HCT116 (cell line): Measurements from ENCODE around the gene TBRG4. TPM values are rescaled to one million over a fixed set of nuclear protein-coding genes. Genes with fewer than 3 reads are reported as not detected.

ENCODE experiments used
- ATAC-seq: fragments of 200-7000 bp; cut with Tn5 transposase; 2 replicates; pipeline ENCODE4 v1.9.1; 2020; ENCODE audit warnings: mild to moderate bottlenecking, moderate library complexity
- BruUV-seq: library from RNA; stranded (reverse); fragments of 400-500 nt; replicated peaks from 2 replicates; lab custom pipeline; 2021; lab: Mats Ljungman, UMichigan
- CTCF ChIA-PET: fragments of 300-600 bp; sonication (Branson Sonifier 250); formaldehyde crosslinking; loops from one replicate; lab custom pipeline; 2021; ENCODE audit warnings: antibody characterized with exemption; lab: Charles Lee
- POLR2A ChIA-PET: fragments of 300-600, 350-600 bp; sonication (Branson Sonifier 250); formaldehyde crosslinking; loops from one replicate; lab custom pipeline; 2021; ENCODE audit warnings: antibody characterized with exemption; lab: Charles Lee
- RAD21 ChIA-PET, 2 experiments: fragments of 300-600 bp; sonication (Branson Sonifier 250); formaldehyde crosslinking; loops; one replicate each; lab custom pipeline; 2023; ENCODE audit warnings: low total read pairs in 2 of 2; ENCODE audit not compliant: uncharacterized antibody in 2 of 2, unreplicated experiment in 2 of 2, low non-redundant PET in 1 of 2; lab: Charles Lee
- DNase-seq: peaks from one replicate; pipeline ENCODE4 v3.0.0-alpha.2; 2010; ENCODE audit warnings: low read depth, low spot score
- H2AFZ ChIP-seq: fragments of 200-600 bp; shearing (Covaris generic), sonication (generic); 2 replicates; pipeline ENCODE4 v1.6.1; 2017; ENCODE audit warnings: low read depth, mixed run types, mixed read lengths, antibody characterized with exemption, low read length; ENCODE audit not compliant: poor library complexity, severe bottlenecking
- H3K27ac ChIP-seq: 2 replicates; pipeline ENCODE4 v1.5.1; 2012; ENCODE audit warnings: low read depth, low read length
- H3K27me3 ChIP-seq: fragments of 200-600 bp; sonication (generic); 2 replicates; pipeline ENCODE4 v1.6.1; 2016; ENCODE audit warnings: mixed run types, low read length, mixed read lengths; ENCODE audit not compliant: insufficient read depth
- H3K36me3 ChIP-seq, 2 experiments: fragments of 200-500 bp in 1 of 2; fragments of 200-600 bp in 1 of 2; sonication (Bioruptor generic) in 1 of 2; sonication (generic) in 1 of 2; 2 replicates each; pipeline versions ENCODE4 v1.5.1 to v1.6.1; 2014 to 2016; ENCODE audit warnings: low read length in 2 of 2, inconsistent platforms in 1 of 2, mixed read lengths in 1 of 2, mixed run types in 1 of 2; ENCODE audit not compliant: insufficient read depth in 2 of 2, control insufficient read depth in 1 of 2
- H3K4me1 ChIP-seq, 2 experiments: fragments of 200-600 bp in 1 of 2; sonication (generic) in 1 of 2; 2 replicates each; pipeline versions ENCODE4 v1.5.1 to v1.6.1; 2012 to 2017; ENCODE audit warnings: low read length in 2 of 2, inconsistent platforms in 1 of 2, mild to moderate bottlenecking in 1 of 2, mixed read lengths in 1 of 2, mixed run types in 1 of 2, moderate library complexity in 1 of 2; ENCODE audit not compliant: insufficient read depth in 2 of 2, control insufficient read depth in 1 of 2
- H3K4me2 ChIP-seq: fragments of 200-600 bp; sonication (generic); 2 replicates; pipeline ENCODE4 v1.6.1; 2017; ENCODE audit warnings: mixed run types, low read length, mixed read lengths
- H3K4me3 ChIP-seq, 2 experiments: fragments of 200-600 bp in 1 of 2; sonication (generic) in 1 of 2; replicated peaks in 1 of 2; 2 replicates each; pipeline ENCODE4 v1.5.1; 2011 to 2016; ENCODE audit warnings: low read length in 2 of 2, control low read depth in 1 of 2, low read depth in 1 of 2, mild to moderate bottlenecking in 1 of 2, mixed read lengths in 1 of 2, mixed run types in 1 of 2
- H3K79me2 ChIP-seq: fragments of 200-600 bp; sonication (generic); 2 replicates; pipeline ENCODE4 v1.6.1; 2017; ENCODE audit warnings: mild to moderate bottlenecking, mixed run types, low read length, moderate library complexity, mixed read lengths; ENCODE audit not compliant: insufficient read depth
- H3K9ac ChIP-seq: fragments of 200-600 bp; sonication (generic); 2 replicates; pipeline ENCODE4 v1.6.1; 2016; ENCODE audit warnings: low read length, mixed read lengths
- H3K9me2 ChIP-seq: fragments of 200-600 bp; sonication (generic), shearing (Covaris generic); 2 replicates; pipeline ENCODE4 v1.6.1; 2017; ENCODE audit warnings: mixed run types, mild to moderate bottlenecking, moderate library complexity; ENCODE audit not compliant: insufficient read depth
- H3K9me3 ChIP-seq, 2 experiments: fragments of 200-500 bp in 1 of 2; fragments of 200-600 bp in 1 of 2; sonication (Bioruptor generic) in 1 of 2; sonication (generic) in 1 of 2; 2 replicates each; pipeline ENCODE4 v1.6.1; 2014 to 2017; ENCODE audit warnings: low read length in 2 of 2, mixed read lengths in 2 of 2, inconsistent platforms in 1 of 2, low read depth in 1 of 2, mild to moderate bottlenecking in 1 of 2, mixed run types in 1 of 2, moderate library complexity in 1 of 2; ENCODE audit not compliant: control insufficient read depth in 1 of 2, insufficient read depth in 1 of 2
- H4K20me1 ChIP-seq: fragments of 200-600 bp; sonication (generic), shearing (Covaris generic); 2 replicates; pipeline ENCODE4 v1.6.1; 2017; ENCODE audit warnings: mixed run types, mild to moderate bottlenecking, moderate library complexity; ENCODE audit not compliant: insufficient read depth
- ATF3 ChIP-seq: IDR thresholded peaks from 2 replicates; pipeline ENCODE4 v1.6.1; 2012
- CEBPB ChIP-seq: IDR thresholded peaks from 2 replicates; pipeline ENCODE4 v1.6.1; 2012; ENCODE audit warnings: low read depth
- CTCF ChIP-seq, 3 experiments: fragments of 200-600 bp in 1 of 3; sonication (generic) in 1 of 3; IDR thresholded peaks in 2 of 3; conservative IDR thresholded peaks in 1 of 3; 2 replicates each; pipeline ENCODE4 v1.5.1; 2012 to 2017; ENCODE audit warnings: low read depth in 2 of 3, low read length in 2 of 3, antibody characterized with exemption in 1 of 3, borderline replicate concordance in 1 of 3, control low read depth in 1 of 3, mild to moderate bottlenecking in 1 of 3, mixed read lengths in 1 of 3, mixed run types in 1 of 3, moderate library complexity in 1 of 3; ENCODE audit not compliant: insufficient read depth in 1 of 3
- ELF1 ChIP-seq: IDR thresholded peaks from 2 replicates; pipeline ENCODE4 v1.6.1; 2012; ENCODE audit warnings: low read depth, borderline replicate concordance
- EZH2phosphoT487 ChIP-seq: fragments of 200-600 bp; IDR thresholded peaks from 2 replicates; pipeline ENCODE4 v1.6.1; 2018; ENCODE audit warnings: antibody characterized with exemption, borderline replicate concordance
- JUND ChIP-seq: IDR thresholded peaks from 2 replicates; pipeline ENCODE4 v1.6.1; 2012
- POLR2A ChIP-seq: IDR thresholded peaks from 2 replicates; pipeline ENCODE4 v1.7.0; 2011; ENCODE audit warnings: borderline replicate concordance; ENCODE audit not compliant: insufficient read depth, insufficient read length; ENCODE audit errors: extremely low read depth
- RAD21 ChIP-seq: IDR thresholded peaks from 2 replicates; pipeline ENCODE4 v1.6.1; 2012; ENCODE audit warnings: low read depth, mild to moderate bottlenecking
- SIN3A ChIP-seq: IDR thresholded peaks from 2 replicates; pipeline ENCODE4 v1.6.1; 2012; ENCODE audit warnings: low read depth
- SP1 ChIP-seq: IDR thresholded peaks from 2 replicates; pipeline ENCODE4 v1.6.1; 2012; ENCODE audit warnings: low read depth
- SRF ChIP-seq: IDR thresholded peaks from 2 replicates; pipeline ENCODE4 v1.6.1; 2012; ENCODE audit warnings: low read depth
- YY1 ChIP-seq: IDR thresholded peaks from 2 replicates; pipeline ENCODE4 v1.6.1; 2011; ENCODE audit warnings: low read length, low read depth, moderate library complexity, mild to moderate bottlenecking; ENCODE audit not compliant: insufficient replicate concordance; ENCODE audit errors: extremely low read depth
- ZBTB33 ChIP-seq: IDR thresholded peaks from 2 replicates; pipeline ENCODE4 v1.6.1; 2011; ENCODE audit warnings: mild to moderate bottlenecking, low read length, moderate library complexity; ENCODE audit not compliant: insufficient replicate concordance; ENCODE audit errors: extremely low read depth
- ZFX ChIP-seq: fragments of 450-650 bp; IDR thresholded peaks from 2 replicates; pipeline ENCODE4 v1.6.1; 2017
- intact Hi-C: fragments of 100-400 bp; cut with micrococcal nuclease; formaldehyde crosslinking; loops from 2 replicates; pipeline ENCODE4 v1.10.0; 2022
- total RNA-seq: library from RNA; stranded (reverse); gene quantifications from one replicate; pipeline ENCODE4 v1.2.1, GENCODE V29; 2021; ENCODE audit not compliant: unreplicated experiment

TBRG4 gene
- total RNA-seq, 1 experiment from 2014 or later = 136 TPM

- intact Hi-C loops = no loop called here
- H3K9ac ChIP-seq = no peak overlapping the region
- TF ChIP-seq SP1 = no peak
- no peak for TF ChIP-seq SIN3A
- no peak for TF ChIP-seq ZFX
- TF ChIP-seq EZH2phosphoT487 = no peak
- TF ChIP-seq JUND = no peak
- TF ChIP-seq CEBPB = no peak
- no peak for TF ChIP-seq ATF3
- no peak for TF ChIP-seq YY1
- no peak for TF ChIP-seq POLR2A
- TF ChIP-seq RAD21 = no peak
- TF ChIP-seq, all 23 proteins: peak for 0
- no peaks in the 10 kb centered on the region for H3K27me3 ChIP-seq
- H4K20me1 ChIP-seq = no peaks in the 10 kb centered on the region
- DNase-seq (no peak), ATAC-seq (no peak)
- ChIA-PET POLR2A (no interaction called here), RAD21 (no interaction called here), CTCF (no interaction called here)
- H3K4me3 ChIP-seq = no peak overlapping the region
- H3K79me2 ChIP-seq = no peaks in the 10 kb centered on the region
- no peaks in the 10 kb centered on the region for H3K9me3 ChIP-seq
- H3K4me1 ChIP-seq = peaks cover 6% of the 10 kb centered on the region in 2 experiments; a peak in 3 of 4 replicates
- no peak overlapping the region for H3K27ac ChIP-seq
- no peak overlapping the region for H2AFZ ChIP-seq
- no peaks in the 10 kb centered on the region for H3K36me3 ChIP-seq
- BruUV-seq = no TSS peak
- H3K4me2 ChIP-seq = no peak overlapping the region
- no peaks in the 10 kb centered on the region for H3K9me2 ChIP-seq
Observed at GRCh38 chr7:45080958-45081669, 30.4 kb downstream of the TBRG4 start.

GRCh38 chr7:45080265-45080957, 31.1 kb downstream of the TBRG4 start:
- H3K36me3 ChIP-seq = no peaks in the 10 kb centered on the region
- no peak overlapping the region for H3K9ac ChIP-seq
- H2AFZ ChIP-seq = no peak overlapping the region
- H3K27me3 ChIP-seq = no peaks in the 10 kb centered on the region
- intact Hi-C loops = no loop called here
- H3K4me1 ChIP-seq = peaks cover 6% of the 10 kb centered on the region in 2 experiments; a peak in 3 of 4 replicates
- no peak; the same call in 1 of the 2 replicates for ATAC-seq
- no peaks in the 10 kb centered on the region for H4K20me1 ChIP-seq
- H3K4me2 ChIP-seq = no peak overlapping the region
- no peak overlapping the region for H3K27ac ChIP-seq
- no peak overlapping the region for H3K4me3 ChIP-seq
- BruUV-seq = no TSS peak
- no peaks in the 10 kb centered on the region for H3K79me2 ChIP-seq
- ChIA-PET RAD21 (no interaction called here), CTCF (no interaction called here), POLR2A (no interaction called here)
- no peaks in the 10 kb centered on the region for H3K9me2 ChIP-seq
- no peak for DNase-seq
- no peaks in the 10 kb centered on the region for H3K9me3 ChIP-seq
- no peak for TF ChIP-seq CEBPB
- no peak for TF ChIP-seq ELF1
- TF ChIP-seq RAD21 = no peak
- TF ChIP-seq CTCF (IDR thresholded peaks at IDR 0.05 in 2 of 3, conservative IDR thresholded peaks at IDR 0.05 in 1 of 3; ENCODE audit: borderline replicate concordance in 1 of 3, insufficient read depth in 1 of 3, low read depth in 2 of 3, low read length in 2 of 3) = no peak
- no peak for TF ChIP-seq SRF
- no peak for TF ChIP-seq POLR2A
- TF ChIP-seq JUND = no peak
- no peak for TF ChIP-seq ZBTB33
- TF ChIP-seq ATF3 = no peak
- TF ChIP-seq ZFX = no peak
- no peak for TF ChIP-seq SIN3A
